HepG2 (cell line): Measurements from ENCODE around the gene CGNL1. TPM values are rescaled to one million over a fixed set of nuclear protein-coding genes. Genes with fewer than 3 reads are reported as not detected.

Source experiments
- ATAC-seq: fragments of 200-7000 bp; cut with Tn5 transposase; 3 replicates; pipeline ENCODE4 v1.9.1; 2020; ENCODE audit warnings: mild to moderate bottlenecking, moderate library complexity
- BruUV-seq: library from RNA; stranded (reverse); fragments of 400-500 nt; replicated peaks from 2 replicates; lab custom pipeline; 2021; lab: Mats Ljungman, UMichigan
- CTCF ChIA-PET: fragments of 300-600 bp; formaldehyde crosslinking; extraction: SDS; loops from one replicate; lab custom pipeline; 2021; ENCODE audit warnings: low total read pairs, inconsistent platforms, low intra/inter-chr PET ratio; lab: Yijun Ruan, JAX
- POLR2A ChIA-PET: fragments of 350-600 bp; sonication (Branson Sonifier 250); formaldehyde crosslinking; loops from one replicate; lab custom pipeline; 2020; ENCODE audit warnings: antibody characterized with exemption, inconsistent platforms; lab: Yijun Ruan, JAX
- DNase-seq: peaks from one replicate; pipeline ENCODE4 v3.0.0-alpha.2; 2015; ENCODE audit warnings: low spot score
- FAIRE-seq: peaks from 3 replicates; lab custom pipeline; 2011; peaks lifted over from hg19 to GRCh38; lab: Jason Lieb, UNC
- H2AFZ ChIP-seq: one replicate; pipeline ENCODE4 v1.6.1; 2011; ENCODE audit warnings: low read length, inconsistent platforms
- H3K27ac ChIP-seq: fragments of 300-600 bp; 3 replicates; pipeline ENCODE4 v1.8.0; 2011; ENCODE audit warnings: mixed run types, mild to moderate bottlenecking, mixed read lengths, low read length, inconsistent platforms; ENCODE audit not compliant: insufficient read depth; ENCODE audit errors: extremely low read length
- H3K27me3 ChIP-seq, 2 experiments: fragments of 200-600 bp in 1 of 2; 2 replicates in 1 of 2; 3 replicates in 1 of 2; pipeline versions ENCODE4 v1.6.0 to v1.8.0; 2011; ENCODE audit warnings: low read length in 2 of 2, mild to moderate bottlenecking in 2 of 2, moderate library complexity in 2 of 2, inconsistent platforms in 1 of 2; ENCODE audit not compliant: insufficient read depth in 2 of 2, control insufficient read depth in 1 of 2
- H3K36me3 ChIP-seq, 2 experiments: fragments of 200-600 bp in 1 of 2; replicated peaks in 1 of 2; 2 replicates in 1 of 2; 3 replicates in 1 of 2; pipeline versions ENCODE4 v1.5.1 to v1.8.0; 2011; ENCODE audit warnings: low read length in 2 of 2, inconsistent platforms in 1 of 2; ENCODE audit not compliant: insufficient read depth in 2 of 2, control insufficient read depth in 1 of 2
- H3K4me1 ChIP-seq: 2 replicates; pipeline ENCODE4 v1.5.1; 2012; ENCODE audit warnings: low read length, inconsistent platforms; ENCODE audit not compliant: insufficient read depth
- H3K4me2 ChIP-seq: 2 replicates; pipeline ENCODE4 v1.6.0; 2011; ENCODE audit warnings: low read depth, low read length, inconsistent platforms
- H3K4me3 ChIP-seq, 3 experiments: fragments of 200-600 bp in 1 of 3; sonication (generic), shearing (Covaris generic) in 1 of 3; replicated peaks in 1 of 3; 2 replicates each; pipeline ENCODE4 v1.5.1; 2011 to 2016; ENCODE audit warnings: low read length in 3 of 3, inconsistent platforms in 2 of 3, low read depth in 2 of 3, mild to moderate bottlenecking in 2 of 3, control low read depth in 1 of 3, mixed read lengths in 1 of 3; ENCODE audit not compliant: insufficient read depth in 1 of 3
- H3K79me2 ChIP-seq: one replicate; pipeline ENCODE4 v1.6.1; 2011; ENCODE audit warnings: low read length, inconsistent platforms; ENCODE audit not compliant: insufficient read depth
- H3K9ac ChIP-seq: 2 replicates; pipeline ENCODE4 v1.6.0; 2011; ENCODE audit warnings: mild to moderate bottlenecking, low read depth, low read length, inconsistent platforms; ENCODE audit not compliant: insufficient read depth
- H3K9me3 ChIP-seq: 2 replicates; pipeline ENCODE4 v1.5.1; 2012; ENCODE audit warnings: mild to moderate bottlenecking, low read length
- H4K20me1 ChIP-seq: 2 replicates; pipeline ENCODE4 v1.6.0; 2011; ENCODE audit warnings: inconsistent platforms, mild to moderate bottlenecking, low read length, moderate library complexity; ENCODE audit not compliant: insufficient read depth
- AHR ChIP-seq: IDR thresholded peaks from 2 replicates; pipeline ENCODE4 v1.6.1; 2018; ENCODE audit warnings: missing genetic modification reagents, missing compliant biosample characterization
- ELK4 ChIP-seq: sonication (generic); formaldehyde crosslinking; IDR thresholded peaks from 2 replicates; pipeline ENCODE4 v1.9.0; 2021; ENCODE audit warnings: missing genetic modification reagents, borderline replicate concordance
- ETV6 ChIP-seq: sonication (generic); formaldehyde crosslinking; conservative IDR thresholded peaks from 2 replicates; pipeline ENCODE4 v1.4.0; 2020; ENCODE audit warnings: missing genetic modification reagents
- JUNB ChIP-seq: sonication (generic); formaldehyde crosslinking; IDR thresholded peaks from 2 replicates; pipeline ENCODE4 v1.8.0; 2022; ENCODE audit warnings: missing genetic modification reagents, mild to moderate bottlenecking, borderline replicate concordance
- PRDM15 ChIP-seq: sonication (generic); formaldehyde crosslinking; IDR thresholded peaks from 2 replicates; pipeline ENCODE4 v1.4.0; 2020; ENCODE audit warnings: missing genetic modification reagents
- SRSF4 ChIP-seq: fragments of 200-400 bp; formaldehyde crosslinking; IDR thresholded peaks from one replicate; pipeline ENCODE4 v1.6.1; 2018; ENCODE audit warnings: mild to moderate bottlenecking, low read depth, low read length, moderate library complexity; ENCODE audit not compliant: poor library complexity, severe bottlenecking
- TFAP4 ChIP-seq: sonication (generic); IDR thresholded peaks from 2 replicates; pipeline ENCODE4 v1.6.1; 2016; ENCODE audit warnings: low read depth, borderline replicate concordance
- ZBTB34 ChIP-seq: sonication (generic); formaldehyde crosslinking; IDR thresholded peaks from 2 replicates; pipeline ENCODE4 v1.8.0; 2022; ENCODE audit warnings: mild to moderate bottlenecking, missing genetic modification reagents
- ZFYVE20 ChIP-seq: sonication (generic); formaldehyde crosslinking; IDR thresholded peaks from 2 replicates; pipeline ENCODE4 v1.8.0; 2023; ENCODE audit warnings: low read depth, mild to moderate bottlenecking, moderate library complexity, missing genetic modification reagents, borderline replicate concordance
- ZNF354B ChIP-seq: sonication (generic); formaldehyde crosslinking; IDR thresholded peaks from 2 replicates; pipeline ENCODE4 v1.8.0; 2022; ENCODE audit warnings: mild to moderate bottlenecking, missing genetic modification reagents
- ZNF512 ChIP-seq: sonication (generic); formaldehyde crosslinking; IDR thresholded peaks from 2 replicates; pipeline ENCODE4 v1.4.0; 2020; ENCODE audit warnings: mild to moderate bottlenecking, missing genetic modification reagents
- WGBS: methylation state at CpG from one replicate; pipeline ENCODE4 v1.1.6; 2017; ENCODE audit warnings: low lambda C conversion rate; 5-methylcytosine and 5-hydroxymethylcytosine counted together
- in situ Hi-C: cut with HindIII; loops from 2 replicates; pipeline ENCODE4 v1.10.0; 2017; ENCODE audit warnings: low pct_unique_long_range_greater_than_20kb; ENCODE audit not compliant: extremely low pct_ligation_motif_present
- intact Hi-C: fragments of 100-400 bp; cut with micrococcal nuclease; formaldehyde crosslinking; loops from one replicate; pipeline ENCODE4 v1.10.0; 2022; ENCODE audit not compliant: unreplicated experiment
- polyA plus RNA-seq, 8 experiments: library from polyadenylated mRNA; depleted of rRNA in 3 of 8; stranded (reverse) in 7 of 8; unstranded in 1 of 8; fragments of >200 nt; fragmentation: Illumina TruSeq in 4 of 8; extraction: Trizol in 4 of 8; gene quantifications; 2 replicates each; pipeline versions ENCODE4 v1.2.1 to v1.2.3, GENCODE V29; 2011 to 2016; ENCODE audit warnings: low read depth in 4 of 8, missing spikeins in 1 of 8, mixed read lengths in 1 of 8; ENCODE audit not compliant: insufficient read depth in 1 of 8
- total RNA-seq, 5 experiments: library from RNA; depleted of rRNA; stranded (reverse); fragments of >200 nt; fragmentation: Illumina TruSeq; extraction: Trizol; gene quantifications; 2 replicates each; pipeline ENCODE4 v1.2.3, GENCODE V29; 2016; ENCODE audit warnings: low read depth in 1 of 5

The CGNL1 gene
- total and polyA plus RNA-seq, 2 of the 13 experiments (the other 11 are each of a cell fraction or from before 2014, with no cell fraction given), result 5.6 to 15.6 TPM

GRCh38 chr15:57495041-57495440 lies 118.7 kb downstream of the CGNL1 start (continued):
- no peak for TF ChIP-seq ZFYVE20
- TF ChIP-seq SRSF4, result no peak
- TF ChIP-seq ETV6 (CRISPR knock-in tag), result no peak
- no peak for TF ChIP-seq ELK4 (CRISPR knock-in tag)
- no peak for TF ChIP-seq TFAP4
- TF ChIP-seq AHR (CRISPR knock-in tag), result no peak
- no peak for TF ChIP-seq ZNF354B (CRISPR knock-in tag)
- no peak for TF ChIP-seq JUNB (CRISPR knock-in tag)
- TF ChIP-seq, all 625 proteins: peak for 0

GRCh38 chr15:57495554-57496165 lies 119.4 kb downstream of the CGNL1 start:
- H3K9me3 ChIP-seq, result no peaks in the 10 kb centered on the region
- H3K27me3 ChIP-seq, result no peaks in the 10 kb centered on the region
- TF ChIP-seq ZNF512 (no peak), PRDM15 (peak; percentile 41; the same call in 1 of the 2 replicates), ZBTB34 (CRISPR knock-in tag) (0 out of 2 replicates have a peak, but pooled peaks have one; percentile 29)
- H3K79me2 ChIP-seq, result no peaks in the 10 kb centered on the region
- FAIRE-seq, result no peak
- in situ Hi-C loops (no loop called here), intact Hi-C loops (no loop called here)
- CTCF ChIA-PET, result no interaction called here
- peaks cover 62% of the 10 kb centered on the region for H3K4me1 ChIP-seq
- POLR2A ChIA-PET, result interaction anchor here (2.4 to 3.0 kb wide), 2 partner anchors 10 to 17 kb away, joined by 9 to 10 read pairs; no protein-coding TSS in a partner anchor
- no peak overlapping the region for H3K4me3 ChIP-seq
- BruUV-seq, result no TSS peak
- H3K9ac ChIP-seq, result peak overlapping the region; percentile 77
- no peak for ATAC-seq
- peak overlapping the region; percentile 94 for H3K27ac ChIP-seq
- H2AFZ ChIP-seq, result no peak overlapping the region
- H3K4me2 ChIP-seq, result no peak overlapping the region
- H4K20me1 ChIP-seq, result no peaks in the 10 kb centered on the region
- no peaks in the 10 kb centered on the region for H3K36me3 ChIP-seq
- no peak for DNase-seq
- WGBS, result 89% methylated on average over 2 of the region's 2 CpGs
